Suppressor macrophage treated with lipopolysaccharide for 4 hours (primary cell): ENCODE measurements around the gene KIF26B.

Experiments
- DNase-seq: peaks from one replicate; pipeline ENCODE4 v3.0.0-alpha.2; 2020

Gene KIF26B

DNA sequence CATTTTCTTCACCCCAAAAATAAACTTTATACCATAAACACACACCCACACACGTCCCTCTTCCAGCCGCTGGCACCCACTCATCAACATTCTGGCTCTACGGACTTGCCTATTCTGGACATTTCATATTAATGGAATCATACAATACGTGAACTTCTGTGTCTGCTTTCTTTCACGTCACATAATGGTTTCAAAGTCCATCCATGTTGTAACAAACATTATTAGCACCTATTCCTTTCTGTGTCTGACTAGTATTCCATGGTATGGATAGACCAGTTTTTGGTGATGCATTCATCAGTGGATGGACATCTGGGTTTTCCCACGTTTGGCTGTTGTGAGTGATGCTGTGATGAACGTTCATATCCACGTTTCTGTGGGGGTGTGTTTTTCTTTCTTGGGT lies 323.2 kb downstream of the KIF26B start:
- no peak for DNase-seq

- peak; percentile 60 for DNase-seq
Observed at GRCh38 chr1:245480393-245481120, 325.8 kb downstream of the KIF26B start.

DNA sequence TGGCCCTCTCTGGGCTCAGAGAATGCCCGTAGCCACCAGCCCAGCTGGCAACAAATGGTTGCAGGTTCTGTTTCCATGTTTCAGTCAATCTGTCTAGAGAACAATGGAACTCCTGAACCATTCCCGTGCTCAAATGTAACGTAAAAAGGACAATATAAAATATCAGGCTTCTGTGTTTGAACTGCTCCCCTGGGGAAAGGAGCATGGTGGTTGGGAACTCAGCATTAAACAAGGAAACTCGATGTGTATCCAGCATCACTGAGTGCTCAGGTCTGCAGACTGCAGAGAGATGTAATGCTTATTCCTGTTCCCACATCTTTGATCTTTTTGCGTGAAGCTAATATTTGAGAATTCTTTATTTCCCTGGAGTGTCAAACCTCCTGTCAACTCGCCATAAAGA lies 326.5 kb downstream of the KIF26B start:
- DNase-seq = no peak

DNA sequence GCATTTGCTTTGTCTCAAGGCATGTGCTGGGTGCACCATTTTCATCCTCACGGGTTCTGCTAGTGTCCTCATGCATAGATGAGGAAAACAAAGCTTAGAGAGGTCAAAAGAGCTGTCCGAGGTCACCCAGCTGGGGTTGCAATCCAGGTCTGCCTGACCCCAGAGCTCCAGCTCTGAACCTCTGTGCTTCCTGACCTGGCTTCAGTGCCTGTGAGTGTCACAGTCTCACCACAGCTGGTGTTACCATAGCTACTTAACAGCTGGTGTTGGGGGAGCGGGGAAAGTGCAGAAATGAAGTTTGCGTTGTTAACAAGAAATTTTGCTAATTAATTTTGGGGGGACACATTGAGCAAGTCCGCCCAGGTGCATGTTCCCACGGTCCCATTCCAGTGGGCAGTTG lies 328.5 kb downstream of the KIF26B start:
- DNase-seq = no peak

DNA sequence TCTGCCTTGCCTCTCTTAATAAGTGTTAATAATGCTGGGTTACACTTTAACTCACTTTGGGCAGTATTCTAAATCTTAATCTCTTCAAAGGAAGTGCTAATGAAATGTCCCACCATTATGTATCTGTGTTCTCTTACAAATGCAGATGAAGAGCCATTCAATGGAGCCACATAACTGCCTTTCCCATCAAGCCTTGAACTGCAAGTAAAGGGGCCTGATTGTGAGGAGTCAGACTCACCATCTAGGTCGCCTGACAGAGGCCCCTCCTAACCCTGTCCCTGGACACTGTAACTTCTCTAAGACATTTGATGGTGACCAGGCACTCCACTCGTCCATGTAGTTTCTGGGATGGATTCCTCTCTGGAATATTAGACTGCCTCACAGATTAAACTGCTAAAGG lies 329.4 kb downstream of the KIF26B start:
- DNase-seq = no peak

GRCh38 chr1:245485996-245486395 lies 331.2 kb downstream of the KIF26B start:
- peak; percentile 44 for DNase-seq

DNA sequence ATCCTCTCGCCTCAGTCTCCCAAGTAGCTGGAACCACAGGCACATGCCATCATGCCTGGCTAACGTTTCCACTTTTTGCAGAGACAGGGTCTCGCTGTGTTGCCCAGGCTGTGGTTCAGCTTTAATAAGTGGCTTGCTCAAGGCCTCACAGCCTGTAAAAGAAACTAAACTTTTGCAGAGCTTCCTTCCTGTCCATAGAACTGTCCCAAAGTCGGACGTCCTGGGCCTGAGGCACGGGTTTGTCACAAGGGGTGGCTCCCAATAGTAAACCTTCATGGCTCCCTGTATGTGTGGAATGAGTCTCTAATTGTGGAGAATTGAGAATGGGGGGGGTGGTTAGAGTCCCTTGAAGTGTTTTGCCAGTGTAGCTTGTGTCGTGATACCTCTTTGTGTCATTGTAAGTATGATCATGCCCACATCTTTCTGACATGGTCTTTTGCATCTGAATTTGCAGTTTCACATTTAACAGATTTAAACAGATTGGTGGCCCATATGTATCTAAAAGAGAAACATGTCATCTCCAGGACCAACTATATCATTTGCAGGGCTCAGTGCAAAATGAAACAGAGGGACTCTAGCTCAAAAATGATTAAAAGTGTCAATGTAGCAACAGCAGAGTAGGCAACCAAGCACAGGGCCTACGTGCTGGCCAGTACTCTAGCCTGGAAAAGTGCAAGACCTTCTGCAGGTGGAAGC lies 332.1 kb downstream of the KIF26B start:
- peak; percentile 29 for DNase-seq

GRCh38 chr1:245488346-245489129 lies 333.8 kb downstream of the KIF26B start:
- DNase-seq = no peak

- DNase-seq = no peak
Observed at GRCh38 chr1:245489838-245490237, 335.1 kb downstream of the KIF26B start.

- DNase-seq = peak; percentile 30
Observed at GRCh38 chr1:245493029-245493428, 338.2 kb downstream of the KIF26B start.

- DNase-seq = no peak
Observed at GRCh38 chr1:245495681-245496080, 340.9 kb downstream of the KIF26B start.

DNA sequence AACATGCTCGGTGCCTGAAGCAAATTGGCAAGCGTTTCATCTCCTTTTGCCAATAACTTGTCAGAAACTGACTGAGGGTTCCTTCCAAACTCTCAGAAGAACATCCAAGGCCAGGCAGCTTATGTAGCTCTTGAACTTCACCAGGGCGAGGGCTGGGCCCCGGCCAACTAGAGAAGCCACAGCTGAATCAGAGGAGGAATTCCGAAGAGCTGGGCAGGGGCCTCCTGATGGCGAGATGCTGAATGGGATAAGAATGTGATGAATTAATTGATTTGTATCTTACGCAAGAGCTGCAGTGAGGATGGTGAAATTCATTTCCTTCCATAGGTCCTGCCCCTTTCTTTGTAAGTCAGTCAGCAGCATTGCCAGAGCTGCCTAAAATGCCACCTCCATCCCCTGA lies 345.8 kb downstream of the KIF26B start:
- no peak for DNase-seq

- DNase-seq = peak; percentile 27
Observed at GRCh38 chr1:245501633-245502032, 346.8 kb downstream of the KIF26B start.

DNA sequence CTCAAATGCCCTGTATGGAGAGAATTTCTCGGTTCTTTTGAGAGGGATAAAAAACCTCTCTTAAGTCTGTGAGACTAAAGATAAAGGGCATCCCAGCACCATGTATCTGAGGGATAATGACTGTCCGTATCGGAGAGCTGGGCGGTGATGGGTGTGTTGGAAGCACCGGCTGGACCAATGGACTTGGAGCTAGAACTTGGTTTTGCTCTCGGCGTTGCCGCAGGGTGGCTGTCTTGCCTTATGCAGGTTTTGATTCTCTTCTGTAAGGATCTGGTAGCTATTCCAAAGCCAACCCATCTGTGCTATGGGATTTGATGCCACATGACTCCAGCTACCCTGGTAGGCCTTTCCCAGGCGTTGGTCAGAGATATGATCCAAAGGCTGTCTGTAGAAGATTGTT lies 348.8 kb downstream of the KIF26B start:
- DNase-seq = no peak

GRCh38 chr1:245510144-245510543 lies 355.4 kb downstream of the KIF26B start:
- DNase-seq = no peak

DNA sequence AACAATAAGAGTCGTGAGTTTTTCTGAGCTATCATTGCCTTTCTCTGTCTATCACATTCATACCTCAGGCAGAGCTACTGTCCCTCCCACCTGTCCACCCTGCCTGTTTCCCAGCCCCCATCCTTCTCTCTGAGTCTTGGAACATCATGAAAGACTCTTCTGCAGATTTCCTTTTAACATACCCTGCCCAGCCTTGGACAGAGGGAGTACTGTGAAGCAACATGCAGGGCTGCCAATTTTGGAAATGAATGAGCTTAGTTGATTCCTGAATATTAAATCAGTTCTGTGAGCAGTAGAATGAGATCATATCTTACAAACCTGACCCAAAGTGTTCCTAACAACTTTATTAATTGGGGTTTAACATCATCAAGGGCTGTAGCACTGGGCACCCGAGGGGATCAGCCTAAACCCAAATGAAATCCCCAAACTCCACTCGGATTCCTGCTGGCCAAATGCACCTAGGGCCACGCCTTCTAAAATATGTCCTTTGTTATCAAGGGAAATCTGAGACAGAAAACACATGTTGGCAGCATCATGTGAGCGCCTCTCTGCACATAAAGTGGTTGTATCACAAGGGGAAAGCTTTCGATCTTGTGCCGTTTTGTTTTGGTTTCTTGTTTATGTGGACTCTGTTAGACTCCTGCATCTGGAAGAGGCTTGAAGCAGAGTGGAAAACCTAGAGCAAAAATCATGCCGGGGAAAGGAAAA lies 357.6 kb downstream of the KIF26B start:
- DNase-seq = peak; percentile 10

DNA sequence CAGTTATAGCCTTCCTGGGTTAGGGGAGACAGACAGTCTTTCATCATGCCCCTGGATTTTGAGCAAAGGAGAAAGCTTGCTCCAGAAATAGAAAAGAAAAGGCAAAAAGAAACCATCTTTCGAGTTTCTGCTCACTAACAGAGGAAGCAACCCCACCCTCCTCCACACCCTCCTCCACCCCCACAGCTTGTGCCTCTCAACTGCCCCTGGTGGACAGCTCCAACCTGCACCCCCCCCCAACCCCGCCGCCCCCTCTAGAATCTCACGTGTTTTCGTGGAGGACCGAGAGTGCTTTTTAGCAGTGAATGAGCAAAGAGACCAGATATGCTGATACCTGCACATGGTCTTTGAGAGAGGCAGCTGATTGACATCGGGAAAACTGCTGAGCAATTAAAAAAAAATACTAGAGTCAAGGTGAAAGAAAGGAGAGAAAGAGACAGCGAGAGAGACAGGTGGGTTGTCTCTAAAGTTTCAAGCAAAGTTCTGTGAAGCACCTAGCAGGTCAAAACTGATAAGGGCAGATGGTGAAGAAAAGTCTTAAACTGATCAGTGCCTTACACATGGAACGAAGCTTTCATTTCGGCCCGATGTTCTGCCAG lies 358.3 kb downstream of the KIF26B start:
- DNase-seq = peak; percentile 25

DNA sequence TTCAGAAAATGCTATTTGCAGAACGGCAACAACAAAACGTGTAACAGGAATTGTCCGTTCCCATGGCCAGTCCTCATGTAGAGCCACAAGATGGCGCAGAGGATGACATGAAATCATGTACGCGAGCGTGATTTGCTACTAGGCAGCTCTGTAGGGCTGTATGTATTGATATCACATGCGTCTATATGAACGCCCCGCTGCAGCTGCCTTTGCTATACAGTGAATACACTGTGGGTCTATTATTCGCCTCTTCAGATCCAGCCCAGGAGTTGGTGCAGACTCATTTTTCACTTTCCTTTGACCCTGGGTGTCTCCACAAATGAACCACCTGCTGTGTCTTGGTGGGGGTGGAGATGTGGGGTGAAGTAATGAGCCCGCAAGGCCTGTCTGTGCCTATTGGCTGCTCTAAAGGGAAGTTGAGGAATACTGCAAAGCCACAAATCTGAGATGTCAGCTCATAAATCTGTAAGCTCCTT lies 361.5 kb downstream of the KIF26B start:
- DNase-seq = no peak

- DNase-seq = no peak
Observed at GRCh38 chr1:245520611-245521010, 365.8 kb downstream of the KIF26B start.

DNA sequence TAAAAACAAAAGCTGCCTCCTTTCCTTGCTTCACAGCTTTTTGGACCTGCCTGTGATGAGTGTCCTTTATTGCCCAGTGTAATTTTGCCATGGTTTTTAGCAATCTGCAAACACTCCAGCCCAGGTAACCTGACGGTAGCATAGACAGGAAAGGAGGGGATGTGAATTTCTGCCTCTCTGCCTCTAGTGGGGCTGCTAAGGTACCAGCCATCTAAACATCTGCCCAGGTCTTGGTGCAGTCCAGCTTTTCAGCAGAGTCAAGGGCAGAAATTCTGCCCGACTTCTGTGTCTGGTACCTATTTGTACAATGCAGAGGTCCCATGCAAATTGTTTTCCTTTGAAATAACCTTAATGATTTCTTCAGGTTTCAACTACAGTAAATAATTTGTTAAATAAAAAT lies 371.4 kb downstream of the KIF26B start:
- no peak for DNase-seq

DNA sequence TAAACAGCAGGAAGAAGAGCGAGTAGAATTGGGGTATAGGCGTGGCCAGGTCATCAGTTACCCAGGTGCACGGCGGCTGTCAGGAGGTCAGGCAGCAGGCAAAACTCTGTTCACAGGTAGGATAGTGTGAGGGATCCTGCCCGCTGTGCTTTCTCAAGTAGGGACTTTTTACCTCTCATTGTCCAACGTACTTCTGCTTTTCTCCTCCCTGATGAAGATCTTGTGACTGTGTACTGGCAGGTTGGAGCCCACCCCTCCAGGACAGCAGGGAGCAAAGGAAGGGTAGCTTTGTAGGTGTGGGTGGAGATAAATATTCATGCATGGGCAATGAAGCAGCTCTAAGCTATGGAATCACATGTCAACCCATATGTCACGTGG lies 373.5 kb downstream of the KIF26B start:
- no peak for DNase-seq

DNA sequence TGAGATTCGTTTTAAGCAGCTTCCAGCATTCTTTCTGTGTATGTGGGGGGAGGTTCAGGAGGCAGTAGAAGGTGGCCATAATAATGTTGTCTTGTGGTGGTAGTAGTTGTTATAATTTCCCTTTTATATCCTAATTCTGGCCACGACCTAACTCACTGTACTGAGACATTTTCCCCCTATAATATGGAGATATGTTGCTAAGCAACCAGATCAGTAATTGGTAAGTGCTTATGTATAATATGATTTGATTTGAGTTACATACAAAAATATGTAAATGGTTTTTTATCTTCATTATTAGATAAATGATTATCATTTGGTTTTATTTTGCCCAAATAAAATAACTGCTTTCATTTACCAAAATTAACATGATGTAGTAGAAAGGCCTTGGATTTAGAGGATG lies 376.2 kb downstream of the KIF26B start:
- DNase-seq = no peak

DNA sequence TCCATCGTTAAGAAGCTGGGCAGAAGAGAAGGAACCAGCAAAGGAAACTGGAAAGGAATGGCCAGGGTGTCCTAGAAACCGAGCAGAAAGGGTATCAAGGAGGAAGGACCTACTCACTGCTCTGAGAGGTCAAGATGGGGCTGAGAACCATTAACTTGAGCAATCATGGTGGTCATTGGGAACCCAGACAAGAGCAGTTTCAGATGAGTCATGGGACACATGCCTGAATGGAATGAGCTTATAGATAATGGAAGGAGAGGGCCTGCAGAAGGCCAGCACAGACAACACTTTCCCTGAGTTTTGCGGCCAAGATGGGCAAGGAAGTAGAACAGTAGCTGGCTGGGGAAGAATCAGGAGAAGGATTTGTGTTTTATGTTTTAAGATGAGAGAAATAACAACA lies 383.2 kb downstream of the KIF26B start:
- DNase-seq = no peak
